Heart left ventricle (tissue), 16 donors: ENCODE results near the gene CHL1. TPM values are rescaled to one million over a fixed set of nuclear protein-coding genes. Genes with fewer than 3 reads are reported as not detected.

ENCODE experiments used
- ATAC-seq, 4 donors: fragments of 200-7000 bp; cut with Tn5 transposase; one replicate each; pipeline ENCODE4 v1.9.1; 2020 to 2022; ENCODE audit warnings: moderate library complexity in 4 of 4, mild to moderate bottlenecking in 3 of 4, moderate number of reproducible peaks in 1 of 4
- DNase-seq, 5 donors: peaks; one replicate each; pipeline ENCODE4 v3.0.0-alpha.2; 2020
- H3K27ac ChIP-seq, 12 donors: fragments of 200-600 bp; sonication (generic) in 4 of 12; one replicate each; pipeline versions ENCODE4 v1.5.0 to v1.8.0; 2016 to 2022; ENCODE audit warnings: mild to moderate bottlenecking in 2 of 12
- H3K27me3 ChIP-seq, 9 donors: fragments of 200-600 bp; sonication (generic) in 2 of 9; one replicate each; pipeline versions ENCODE4 v1.5.1 to v1.8.0; 2016 to 2022; ENCODE audit warnings: mild to moderate bottlenecking in 3 of 9
- H3K36me3 ChIP-seq, 9 donors: fragments of 200-600 bp; sonication (generic) in 2 of 9; one replicate each; pipeline versions ENCODE4 v1.5.0 to v1.8.0; 2018 to 2022; ENCODE audit warnings: mild to moderate bottlenecking in 2 of 9
- H3K4me1 ChIP-seq, 12 donors: fragments of 200-600 bp; sonication (generic) in 4 of 12; one replicate each; pipeline versions ENCODE4 v1.5.0 to v1.8.0; 2016 to 2022; ENCODE audit warnings: mild to moderate bottlenecking in 3 of 12
- H3K4me3 ChIP-seq, 12 donors: fragments of 200-600 bp; sonication (generic) in 4 of 12; one replicate each; pipeline versions ENCODE4 v1.5.0 to v1.8.0; 2017 to 2022; ENCODE audit warnings: mild to moderate bottlenecking in 9 of 12, moderate library complexity in 4 of 12
- H3K9me3 ChIP-seq, 12 donors: fragments of 200-600 bp; sonication (generic) in 4 of 12; one replicate each; pipeline versions ENCODE4 v1.5.0 to v1.8.0; 2016 to 2022; ENCODE audit warnings: mild to moderate bottlenecking in 1 of 12
- CTCF ChIP-seq, 12 donors: fragments of 200-600 bp; sonication (generic) in 4 of 12; IDR thresholded peaks; one replicate each; pipeline versions ENCODE4 v1.5.0 to v1.8.0; 2018 to 2022; ENCODE audit warnings: antibody characterized with exemption in 12 of 12, mild to moderate bottlenecking in 5 of 12
- POLR2A ChIP-seq, 2 donors: fragments of 450-650 bp; IDR thresholded peaks; one replicate each; pipeline ENCODE4 v1.6.1; 2017; ENCODE audit warnings: antibody characterized with exemption in 2 of 2, mild to moderate bottlenecking in 2 of 2, moderate library complexity in 2 of 2
- WGBS, 4 donors: extraction: QIAGEN DNeasy Blood & Tissue Kit in 2 of 4; methylation state at CpG; one replicate each; pipeline versions ENCODE4 v1.1.5 to v1.1.7; 2013 to 2018; 5-methylcytosine and 5-hydroxymethylcytosine counted together
- intact Hi-C, 10 donors: fragments of 100-400 bp; cut with DNase I; formaldehyde crosslinking; loops; one replicate each; pipeline versions ENCODE4 v1.11.1 to v1.14.2; 2022
- polyA plus RNA-seq, 2 donors: library from polyadenylated mRNA; stranded (reverse); fragments of 200-250 nt; gene quantifications; one replicate each; pipeline ENCODE4 v1.2.3, GENCODE V29; 2013
- total RNA-seq, 9 donors: library from RNA; depleted of rRNA in 2 of 9; stranded (reverse); fragments of >200 nt in 2 of 9; fragmentation: NEBNext Ultra II Directional in 3 of 9; extraction: Animal tissue kit (Norgen Biotek cat#: 25700) in 3 of 9; gene quantifications; one replicate each; pipeline versions ENCODE4 v1.1.0 to v1.2.4, GENCODE V29; 2016 to 2023
- donor health status: ischemic (EF 13 %, LVEDD 7.1; RV severe dilation, severe dysfunction).
- donor health status: healthy with polysubstance abuse.
- donor health status: DM: no; HTN: yes; CAD: no.
- donor health status: DM: no; HTN: no; CAD: no.
- donor health status: ischemic (EF 25% LVEDD 6.9; RV normal size, moderate dysfunction).
- donor health status: ischemic (EF 25% LVEDD 5.7; RV mildly dilated, moderate dysfunction).
- donor health status: healthy.
- donor health status: DM: yes; HTN: yes; CAD: no.
- donor health status: ischemic (EF 35%, LVEDD 5.7; RV mildly dilated, moderate dysfunction).
- donor health status: nonischemic (EF 11% LVEDD 7.7; RV severe dilation, severe dysfunction).
- donor health status: DM: yes; HTN: yes; CAD: no.
- donor health status: PGD.
- donor health status: ischemic (EF 29% LVEDD 5.4; RV normal size, mild dysfunction).
- donor health status: nonischemic (EF 23%, LVEDD 6.1; RV moderate dilation, normal function).

CHL1 gene
- total and polyA plus RNA-seq, 11 donors, result 0.48 to 15.3 (median 2.6) TPM

DNA sequence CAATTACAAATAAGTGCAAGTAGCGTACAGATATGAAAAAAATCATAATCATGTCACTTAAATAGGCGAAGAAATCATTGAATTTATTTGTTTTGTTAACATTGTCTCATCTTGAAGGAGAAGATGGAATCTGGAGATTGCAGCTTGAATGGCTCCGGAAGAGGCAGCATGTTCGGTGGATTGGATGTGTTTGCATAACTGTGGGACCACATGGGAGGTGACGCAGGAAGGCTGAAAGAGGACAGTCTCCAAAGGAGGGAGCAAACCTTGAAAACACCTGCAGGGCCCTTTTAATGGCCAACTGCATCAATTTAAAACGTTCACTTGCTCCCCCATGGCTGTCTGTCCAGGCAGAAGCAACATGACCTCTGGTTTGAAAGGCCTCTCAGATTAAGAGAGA, 61.3 kb downstream of the CHL1 start:
- WGBS, 4 donors, result 66 to 72% (median 68%) methylated on average over 6 of the region's 6 CpGs
- DNase-seq, result no peak
- Histone ChIP-seq H3K4me1 (no peaks in the 10 kb centered on the region), H3K36me3 (no peaks in the 10 kb centered on the region), H3K4me3 (no peak overlapping the region), H3K27ac (no peak overlapping the region), H3K9me3 (no peaks in the 10 kb centered on the region), H3K27me3 (no peaks in the 10 kb centered on the region)
- intact Hi-C loops, result no loop called here
- ATAC-seq, result no peak
- TF ChIP-seq CTCF (IDR thresholded peaks at IDR 0.05) (no peak), POLR2A (IDR thresholded peaks at IDR 0.05) (no peak)

DNA sequence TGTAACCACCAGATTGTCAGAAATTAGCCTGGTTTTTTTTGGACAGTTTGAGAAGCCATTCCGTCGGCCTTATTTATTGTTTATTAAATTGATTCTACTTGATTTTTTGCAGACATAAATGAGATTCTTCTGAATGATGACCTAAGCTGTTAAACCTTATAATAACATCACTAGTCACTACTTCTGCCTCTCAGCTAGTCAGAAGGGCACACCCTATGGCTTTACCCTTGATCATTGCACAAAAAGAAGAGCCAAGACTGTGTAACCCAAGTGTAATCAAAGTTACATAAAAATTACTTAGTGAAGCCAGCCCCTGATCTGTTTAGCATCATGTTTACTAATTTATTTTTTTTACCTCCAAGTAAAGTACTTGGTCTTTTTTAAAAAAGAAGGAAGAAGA, 64.3 kb downstream of the CHL1 start:
- Histone ChIP-seq H3K36me3 (no peaks in the 10 kb centered on the region), H3K4me3 (no peak overlapping the region), H3K27ac (no peak overlapping the region), H3K4me1 (no peaks in the 10 kb centered on the region), H3K27me3 (no peaks in the 10 kb centered on the region), H3K9me3 (no peaks in the 10 kb centered on the region)
- TF ChIP-seq POLR2A (IDR thresholded peaks at IDR 0.05) (no peak), CTCF (IDR thresholded peaks at IDR 0.05) (no peak)
- DNase-seq, result no peak
- WGBS, 4 donors, result 77 to 91% (median 80%) methylated on average over 2 of the region's 2 CpGs
- no peak for ATAC-seq
- intact Hi-C loops, result no loop called here

- intact Hi-C loops, result no loop called here
Measured at GRCh38 chr3:263393-263792, 66.8 kb downstream of the CHL1 start.

DNA sequence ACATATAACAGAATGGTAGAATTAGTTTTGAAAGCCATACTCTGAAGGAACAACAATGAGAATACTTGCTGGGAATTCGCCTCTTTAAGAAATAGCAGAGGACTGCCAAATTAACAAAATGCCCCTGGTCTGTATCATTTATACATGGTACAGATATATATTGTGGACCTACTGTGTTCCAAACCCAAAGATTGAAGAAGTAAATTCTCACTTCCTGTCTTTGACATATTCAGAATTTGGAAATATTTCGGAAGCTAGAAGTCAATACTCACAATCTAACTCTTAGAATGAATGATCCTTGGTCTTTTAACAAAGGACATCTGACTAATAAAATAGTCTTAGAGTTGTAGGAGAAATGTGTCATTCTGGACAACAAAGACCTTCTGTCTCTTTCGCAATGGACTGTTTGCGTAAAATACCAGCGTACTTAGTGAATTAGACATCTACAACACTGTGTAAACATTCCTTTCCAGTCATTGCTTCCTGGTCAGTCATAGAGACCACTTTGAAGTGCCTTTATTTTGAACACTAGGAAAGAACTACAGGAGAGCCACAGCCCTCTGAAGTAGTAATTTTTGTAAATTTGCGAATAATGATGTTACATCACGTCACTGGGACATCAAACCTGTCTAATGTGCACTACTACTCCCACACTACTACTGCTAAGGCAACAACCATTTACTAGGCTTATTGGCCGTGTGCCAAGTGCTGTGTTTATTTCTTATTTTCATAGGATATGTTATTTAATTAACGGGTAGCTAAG, 68.0 kb downstream of the CHL1 start:
- no peaks in the 10 kb centered on the region for H3K36me3 ChIP-seq
- no peak for DNase-seq
- ATAC-seq, result no peak
- 76 to 81% (median 78%) methylated on average over 9 of the region's 9 CpGs for WGBS, 4 donors
- intact Hi-C loops, result no loop called here
- H3K27me3 ChIP-seq, result no peaks in the 10 kb centered on the region
- no peaks in the 10 kb centered on the region for H3K4me1 ChIP-seq
- H3K9me3 ChIP-seq, result no peaks in the 10 kb centered on the region
- no peak for TF ChIP-seq POLR2A (IDR thresholded peaks at IDR 0.05)
- TF ChIP-seq CTCF (IDR thresholded peaks at IDR 0.05), result no peak
- no peak overlapping the region for H3K27ac ChIP-seq
- no peak overlapping the region for H3K4me3 ChIP-seq

More at GRCh38 chr3:263393-263792, 66.8 kb downstream of the CHL1 start:
- no peaks in the 10 kb centered on the region for H3K9me3 ChIP-seq
- no peaks in the 10 kb centered on the region for H3K4me1 ChIP-seq
- H3K27me3 ChIP-seq, result no peaks in the 10 kb centered on the region
- no peak for DNase-seq
- TF ChIP-seq POLR2A (IDR thresholded peaks at IDR 0.05) (no peak), CTCF (IDR thresholded peaks at IDR 0.05) (no peak)
- no peak overlapping the region for H3K27ac ChIP-seq
- H3K36me3 ChIP-seq, result no peaks in the 10 kb centered on the region
- no peak overlapping the region for H3K4me3 ChIP-seq
- ATAC-seq, result no peak
- 54 to 78% (median 76%) methylated on average over 4 of the region's 4 CpGs for WGBS, 4 donors
